ENCODE results near the gene SBF2. TPM values are rescaled to one million over a fixed set of nuclear protein-coding genes. Genes with fewer than 3 reads are reported as not detected.

The SBF2 gene
- total RNA-seq, 1 experiment from 2014 or later, result 31.3 TPM

- Histone ChIP-seq H4K20me1 (ENCODE audit: low read length) (no peaks in the 10 kb centered on the region), H3K79me2 (ENCODE audit: low read length) (no peaks in the 10 kb centered on the region), H3K36me3 (ENCODE audit: low read depth, low read length) (no peaks in the 10 kb centered on the region), H3K9me2 (replicated peaks; ENCODE audit: low read length) (no peaks in the 10 kb centered on the region), H3K4me1 (ENCODE audit: insufficient read depth, low read length) (no peaks in the 10 kb centered on the region), H3K27ac (ENCODE audit: low read length) (no peak overlapping the region), H3K9me3 (ENCODE audit: low read length) (no peaks in the 10 kb centered on the region), H3K9ac (ENCODE audit: low read length) (no peak overlapping the region), H2AFZ (ENCODE audit: low read length) (no peak overlapping the region), H3K4me2 (ENCODE audit: low read length) (no peak overlapping the region), H3K4me3 (ENCODE audit: low read length) (no peak overlapping the region), H3K27me3 (ENCODE audit: low read length) (no peaks in the 10 kb centered on the region), H3F3A (ENCODE audit: low read length, unreplicated experiment) (no peaks in the 10 kb centered on the region)
- no TSS peak for BruUV-seq (replicated peaks)
- TF ChIP-seq EZH2phosphoT487 (IDR thresholded peaks at IDR 0.05; ENCODE audit: borderline replicate concordance, low read length), result no peak
- TF ChIP-seq CTCF (conservative IDR thresholded peaks at IDR 0.05; ENCODE audit: low read depth, low read length), result no peak
- TF ChIP-seq EZH2 (IDR thresholded peaks at IDR 0.05; ENCODE audit: low read length, unreplicated experiment), result no peak
- intact Hi-C loops (cut with micrococcal nuclease), result no loop called here
- DNase-seq (no peak), ATAC-seq (no peak)
- ChIA-PET POLR2A (ENCODE audit: unreplicated experiment) (no interaction called here), CTCF (no interaction called here)
Measured at GRCh38 chr11:10222399-10222798, 71.6 kb downstream of the SBF2 start.

DNA sequence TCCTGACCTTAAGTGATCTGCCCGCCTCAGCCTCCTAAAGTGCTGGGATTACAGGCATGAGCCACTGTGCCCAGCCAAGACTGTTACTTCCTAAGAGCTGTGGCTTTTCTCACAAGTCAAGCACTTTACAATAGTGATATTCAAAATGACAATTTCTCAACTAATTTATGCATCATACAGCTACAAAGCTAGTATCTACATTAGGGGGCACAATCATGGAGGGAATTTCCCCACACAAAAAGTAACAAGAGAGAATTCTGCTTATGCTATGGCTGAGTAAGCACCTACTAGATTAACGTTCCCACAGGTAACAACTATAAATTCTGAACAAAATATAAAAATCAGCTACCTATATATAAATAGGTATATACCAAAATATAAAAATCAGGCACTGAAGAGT lies 72.7 kb downstream of the SBF2 start:
- Histone ChIP-seq H3F3A (ENCODE audit: low read length, unreplicated experiment) (no peaks in the 10 kb centered on the region), H3K9me2 (replicated peaks; ENCODE audit: low read length) (no peaks in the 10 kb centered on the region), H3K36me3 (ENCODE audit: low read depth, low read length) (no peaks in the 10 kb centered on the region), H3K4me2 (ENCODE audit: low read length) (no peak overlapping the region), H3K4me1 (ENCODE audit: insufficient read depth, low read length) (no peaks in the 10 kb centered on the region), H4K20me1 (ENCODE audit: low read length) (no peaks in the 10 kb centered on the region), H3K27ac (ENCODE audit: low read length) (no peak overlapping the region), H3K9me3 (ENCODE audit: low read length) (no peaks in the 10 kb centered on the region), H3K79me2 (ENCODE audit: low read length) (no peaks in the 10 kb centered on the region), H3K9ac (ENCODE audit: low read length) (no peak overlapping the region), H3K27me3 (ENCODE audit: low read length) (no peaks in the 10 kb centered on the region), H2AFZ (ENCODE audit: low read length) (no peak overlapping the region), H3K4me3 (ENCODE audit: low read length) (no peak overlapping the region)
- DNase-seq (no peak), ATAC-seq (no peak)
- intact Hi-C loops (cut with micrococcal nuclease), result no loop called here
- POLR2A ChIA-PET (ENCODE audit: unreplicated experiment), result no interaction called here
- TF ChIP-seq CTCF (conservative IDR thresholded peaks at IDR 0.05; ENCODE audit: low read depth, low read length), result no peak
- TF ChIP-seq EZH2 (IDR thresholded peaks at IDR 0.05; ENCODE audit: low read length, unreplicated experiment), result no peak
- no peak for TF ChIP-seq EZH2phosphoT487 (IDR thresholded peaks at IDR 0.05; ENCODE audit: borderline replicate concordance, low read length)
- no TSS peak for BruUV-seq (replicated peaks)
- CTCF ChIA-PET, result no interaction called here

- Histone ChIP-seq H3F3A (ENCODE audit: low read length, unreplicated experiment) (no peaks in the 10 kb centered on the region), H3K4me2 (ENCODE audit: low read length) (no peak overlapping the region), H3K9me2 (replicated peaks; ENCODE audit: low read length) (no peaks in the 10 kb centered on the region), H3K4me3 (ENCODE audit: low read length) (no peak overlapping the region), H3K27ac (ENCODE audit: low read length) (no peak overlapping the region), H4K20me1 (ENCODE audit: low read length) (no peaks in the 10 kb centered on the region), H3K27me3 (ENCODE audit: low read length) (no peaks in the 10 kb centered on the region), H3K4me1 (ENCODE audit: insufficient read depth, low read length) (no peaks in the 10 kb centered on the region), H3K36me3 (ENCODE audit: low read depth, low read length) (no peaks in the 10 kb centered on the region), H2AFZ (ENCODE audit: low read length) (no peak overlapping the region), H3K9me3 (ENCODE audit: low read length) (no peaks in the 10 kb centered on the region), H3K9ac (ENCODE audit: low read length) (no peak overlapping the region), H3K79me2 (ENCODE audit: low read length) (peaks cover 15% of the 10 kb centered on the region)
- TF ChIP-seq CTCF (conservative IDR thresholded peaks at IDR 0.05; ENCODE audit: low read depth, low read length) (no peak), EZH2phosphoT487 (IDR thresholded peaks at IDR 0.05; ENCODE audit: borderline replicate concordance, low read length) (no peak), EZH2 (IDR thresholded peaks at IDR 0.05; ENCODE audit: low read length, unreplicated experiment) (no peak)
- intact Hi-C loops (cut with micrococcal nuclease), result no loop called here
- CTCF ChIA-PET, result interaction anchor here (0.5 kb wide), 1 partner anchor 94 kb away, joined by 3 read pairs; the partner anchor contains the start of gene ADM
- no peak for DNase-seq
- ATAC-seq, result no peak
- BruUV-seq (replicated peaks), result no TSS peak
- POLR2A ChIA-PET (ENCODE audit: unreplicated experiment), result no interaction called here
Measured at GRCh38 chr11:10211470-10211869, 82.5 kb downstream of the SBF2 start.
